Measurements from ENCODE around the gene GPS1. TPM values are rescaled to one million over a fixed set of nuclear protein-coding genes. Genes with fewer than 3 reads are reported as not detected.
A peak's percentile ranks its signal among the peaks of the same experiment; 100 is the strongest.

The GPS1 gene
- total RNA-seq, 1 donor from 2014 or later: 80.3 TPM

GRCh38 chr17:82017612-82018151 is 34.0 kb upstream of the GPS1 start:
- Histone ChIP-seq H3K36me3 (no peaks in the 10 kb centered on the region), H3K4me3 (no peak overlapping the region), H3K27me3 (no peaks in the 10 kb centered on the region), H3K27ac (no peak overlapping the region), H3K9me3 (no peaks in the 10 kb centered on the region), H3K4me1 (peaks cover 55% of the 10 kb centered on the region)
- DNase-seq (ENCODE audit: extremely low spot score in 2 of 2): no peak
- intact Hi-C loops (cut with DNase I): no loop called here
- no peak for TF ChIP-seq CTCF (IDR thresholded peaks at IDR 0.05)
- TF ChIP-seq POLR2A (IDR thresholded peaks at IDR 0.05): no peak
- no peak for TF ChIP-seq POLR2AphosphoS5 (IDR thresholded peaks at IDR 0.05; ENCODE audit: insufficient read depth in 1 of 2, low read depth in 1 of 2)

- no peaks in the 10 kb centered on the region for H3K9me3 ChIP-seq
Measured at GRCh38 chr17:82018152-82018988, 33.3 kb upstream of the GPS1 start.

GRCh38 chr17:82018989-82019689 is 32.6 kb upstream of the GPS1 start:
- Histone ChIP-seq H3K27ac (no peak overlapping the region), H3K36me3 (no peaks in the 10 kb centered on the region), H3K27me3 (no peaks in the 10 kb centered on the region), H3K4me3 (no peak overlapping the region), H3K4me1 (peaks cover 49% of the 10 kb centered on the region), H3K9me3 (no peaks in the 10 kb centered on the region)
- no peak for DNase-seq (ENCODE audit: extremely low spot score in 2 of 2)
- intact Hi-C loops (cut with DNase I): no loop called here
- TF ChIP-seq POLR2AphosphoS5 (IDR thresholded peaks at IDR 0.05; ENCODE audit: insufficient read depth in 1 of 2, low read depth in 1 of 2) (no peak), CTCF (IDR thresholded peaks at IDR 0.05) (no peak), POLR2A (IDR thresholded peaks at IDR 0.05) (no peak)

More at GRCh38 chr17:82018152-82018988, 33.3 kb upstream of the GPS1 start:
- H3K36me3 ChIP-seq: no peaks in the 10 kb centered on the region
- no peak for DNase-seq (ENCODE audit: extremely low spot score in 2 of 2)
- H3K4me1 ChIP-seq: peaks cover 49% of the 10 kb centered on the region
- H3K27me3 ChIP-seq: no peaks in the 10 kb centered on the region
- no peak overlapping the region for H3K27ac ChIP-seq
- intact Hi-C loops (cut with DNase I): no loop called here
- H3K4me3 ChIP-seq: no peak overlapping the region
- TF ChIP-seq POLR2AphosphoS5 (IDR thresholded peaks at IDR 0.05; ENCODE audit: insufficient read depth in 1 of 2, low read depth in 1 of 2) (no peak), POLR2A (IDR thresholded peaks at IDR 0.05) (no peak), CTCF (IDR thresholded peaks at IDR 0.05) (no peak)

GRCh38 chr17:82019690-82020571 is 31.8 kb upstream of the GPS1 start:
- TF ChIP-seq POLR2AphosphoS5 (IDR thresholded peaks at IDR 0.05; ENCODE audit: insufficient read depth in 1 of 2, low read depth in 1 of 2) (no peak), POLR2A (IDR thresholded peaks at IDR 0.05) (no peak), CTCF (IDR thresholded peaks at IDR 0.05) (peak in 2 of 3 experiments; percentile 24 to 27)
- Histone ChIP-seq H3K27ac (no peak overlapping the region), H3K36me3 (no peaks in the 10 kb centered on the region), H3K4me1 (peaks cover 49% of the 10 kb centered on the region), H3K4me3 (no peak overlapping the region), H3K9me3 (no peaks in the 10 kb centered on the region), H3K27me3 (no peaks in the 10 kb centered on the region)
- DNase-seq (ENCODE audit: extremely low spot score in 2 of 2): no peak
- intact Hi-C loops (cut with DNase I): loop anchor here (5.0 kb wide), 1 partner anchor 43 kb away; the partner anchor contains the start of gene ASPSCR1

Measured in vagina (tissue), 2 donors.